Measurements from ENCODE around the gene MID1. TPM values are rescaled to one million over a fixed set of nuclear protein-coding genes. Genes with fewer than 3 reads are reported as not detected.

Gene MID1
- 10 to 100 TPM in 7 of 8 experiments, 1 to 10 TPM in 1; 8.8 to 36.4 (median 19.3) TPM for total RNA-seq

- H3K4me1 ChIP-seq (replicated peaks in 1 of 2), result peaks cover 18 to 36% of the 10 kb centered on the region in 2 donors
- peak within 1 kb of the TSS; percentile 3 to 55 for H3K27ac ChIP-seq
- peak; percentile 82 to 90 (median 87) for ATAC-seq (replicated peaks in 6 of 8)
- peak within 1 kb of the TSS; percentile 38 to 52 (median 44) for H3K4me3 ChIP-seq
- 0 to 28% (median 3%) methylated on average over 3 to 15 of the region's 46 CpGs; no CpG with 5 or more reads in 7 of the 10 experiments for WGBS, 10 experiments
- in situ Hi-C loops (cut with MboI; ENCODE audit: low pct_unique_long_range_greater_than_20kb in 2 of 9, low sequenced_read_pairs in 9 of 9, unreplicated experiment in 9 of 9), result loop anchor here in 3 of 9 experiments (25.0 kb wide), 2 partner anchors 283 to 433 kb away; no protein-coding TSS in a partner anchor
Observed at GRCh38 chrX:10620121-10620699, at the start of gene MID1. TSS of gene MID1 (minus strand) at chrX:10620585. CDS start at chrX:10567547, 53,038 bp downstream.

- WGBS, 10 experiments, result 40% methylated on average over 1 of the region's 1 CpG; no CpG with 5 or more reads in 9 of the 10 experiments
- in situ Hi-C loops (cut with MboI; ENCODE audit: low pct_unique_long_range_greater_than_20kb in 2 of 9, low sequenced_read_pairs in 9 of 9, unreplicated experiment in 9 of 9), result no loop called here
- Histone ChIP-seq H3K4me1 (replicated peaks in 1 of 2) (peaks cover 12 to 20% of the 10 kb centered on the region in 2 donors), H3K27ac (no peak overlapping the region), H3K4me3 (no peak overlapping the region)
- ATAC-seq (replicated peaks in 6 of 8), result no peak
Observed at GRCh38 chrX:10667143-10667542, 46.8 kb upstream of the MID1 start.

- Histone ChIP-seq H3K4me1 (replicated peaks in 1 of 2) (peaks cover 12 to 20% of the 10 kb centered on the region in 2 donors), H3K4me3 (no peak overlapping the region), H3K27ac (no peak overlapping the region)
- in situ Hi-C loops (cut with MboI; ENCODE audit: low pct_unique_long_range_greater_than_20kb in 2 of 9, low sequenced_read_pairs in 9 of 9, unreplicated experiment in 9 of 9), result no loop called here
- peak in 1 of 8 experiments; percentile 60 for ATAC-seq (replicated peaks in 6 of 8)
- 13 to 100% (median 56%) methylated on average over 1 of the region's 1 CpG; no CpG with 5 or more reads in 2 of the 10 experiments for WGBS, 10 experiments
Observed at GRCh38 chrX:10666102-10666501, 45.7 kb upstream of the MID1 start.

GRCh38 chrX:10665681-10666080 lies 45.3 kb upstream of the MID1 start:
- H3K4me3 ChIP-seq, result no peak overlapping the region
- no peak for ATAC-seq (replicated peaks in 6 of 8)
- H3K4me1 ChIP-seq (replicated peaks in 1 of 2), result peaks cover 12 to 23% of the 10 kb centered on the region in 2 donors
- 7 to 97% (median 86%) methylated on average over 2 to 6 of the region's 7 CpGs; no CpG with 5 or more reads in 3 of the 10 experiments for WGBS, 10 experiments
- no peak overlapping the region for H3K27ac ChIP-seq
- in situ Hi-C loops (cut with MboI; ENCODE audit: low pct_unique_long_range_greater_than_20kb in 2 of 9, low sequenced_read_pairs in 9 of 9, unreplicated experiment in 9 of 9), result no loop called here

GRCh38 chrX:10660171-10660570 lies 39.8 kb upstream of the MID1 start:
- Histone ChIP-seq H3K4me3 (no peak overlapping the region), H3K27ac (peak overlapping the region; percentile 67 to 76), H3K4me1 (replicated peaks in 1 of 2) (peaks cover 23 to 28% of the 10 kb centered on the region in 2 donors)
- in situ Hi-C loops (cut with MboI; ENCODE audit: low pct_unique_long_range_greater_than_20kb in 2 of 9, low sequenced_read_pairs in 9 of 9, unreplicated experiment in 9 of 9), result no loop called here
- WGBS, 10 experiments, result 0 to 46% (median 3%) methylated on average over 1 to 6 of the region's 6 CpGs; no CpG with 5 or more reads in 5 of the 10 experiments
- ATAC-seq (replicated peaks in 6 of 8), result peak in 5 of 8 experiments; percentile 84 to 95 (median 90)

- Histone ChIP-seq H3K4me1 (replicated peaks in 1 of 2) (peaks cover 23 to 28% of the 10 kb centered on the region in 2 donors), H3K4me3 (no peak overlapping the region), H3K27ac (no peak overlapping the region)
- no peak for ATAC-seq (replicated peaks in 6 of 8)
- WGBS, 10 experiments, result 0 to 100% (median 60%) methylated on average over 1 of the region's 1 CpG; no CpG with 5 or more reads in 7 of the 10 experiments
- in situ Hi-C loops (cut with MboI; ENCODE audit: low pct_unique_long_range_greater_than_20kb in 2 of 9, low sequenced_read_pairs in 9 of 9, unreplicated experiment in 9 of 9), result no loop called here
Observed at GRCh38 chrX:10656214-10656613, 35.8 kb upstream of the MID1 start.

GRCh38 chrX:10654960-10655359 lies 34.6 kb upstream of the MID1 start:
- in situ Hi-C loops (cut with MboI; ENCODE audit: low pct_unique_long_range_greater_than_20kb in 2 of 9, low sequenced_read_pairs in 9 of 9, unreplicated experiment in 9 of 9), result no loop called here
- no peak overlapping the region for H3K27ac ChIP-seq
- H3K4me1 ChIP-seq (replicated peaks in 1 of 2), result peaks cover 16 to 17% of the 10 kb centered on the region in 2 donors
- no peak for ATAC-seq (replicated peaks in 6 of 8)
- 6 to 100% (median 42%) methylated on average over 2 to 3 of the region's 3 CpGs; no CpG with 5 or more reads in 1 of the 10 experiments for WGBS, 10 experiments
- no peak overlapping the region for H3K4me3 ChIP-seq

- 85 to 100% methylated on average over 2 of the region's 2 CpGs; no CpG with 5 or more reads in 8 of the 10 experiments for WGBS, 10 experiments
- in situ Hi-C loops (cut with MboI; ENCODE audit: low pct_unique_long_range_greater_than_20kb in 2 of 9, low sequenced_read_pairs in 9 of 9, unreplicated experiment in 9 of 9), result no loop called here
Observed at GRCh38 chrX:10653302-10653701, 32.9 kb upstream of the MID1 start.

GRCh38 chrX:10649265-10649664 lies 28.9 kb upstream of the MID1 start:
- H3K27ac ChIP-seq, result no peak overlapping the region
- WGBS, 10 experiments, result 0 to 100% (median 80%) methylated on average over 1 to 4 of the region's 4 CpGs; no CpG with 5 or more reads in 3 of the 10 experiments
- ATAC-seq (replicated peaks in 6 of 8), result peak in 3 of 8 experiments; percentile 39 to 77 (median 53)
- in situ Hi-C loops (cut with MboI; ENCODE audit: low pct_unique_long_range_greater_than_20kb in 2 of 9, low sequenced_read_pairs in 9 of 9, unreplicated experiment in 9 of 9), result no loop called here
- no peak overlapping the region for H3K4me3 ChIP-seq
- H3K4me1 ChIP-seq (replicated peaks in 1 of 2), result no peaks in the 10 kb centered on the region

More at GRCh38 chrX:10653302-10653701, 32.9 kb upstream of the MID1 start:
- Histone ChIP-seq H3K27ac (no peak overlapping the region), H3K4me1 (replicated peaks in 1 of 2) (peaks cover 0 to under 1% of the 10 kb centered on the region in 2 donors), H3K4me3 (no peak overlapping the region)
- ATAC-seq (replicated peaks in 6 of 8), result no peak

GRCh38 chrX:10648614-10649013 lies 28.2 kb upstream of the MID1 start:
- in situ Hi-C loops (cut with MboI; ENCODE audit: low pct_unique_long_range_greater_than_20kb in 2 of 9, low sequenced_read_pairs in 9 of 9, unreplicated experiment in 9 of 9), result no loop called here
- no peak overlapping the region for H3K27ac ChIP-seq
- WGBS, 10 experiments, result 0 to 100% (median 0%) methylated on average over 1 to 3 of the region's 3 CpGs; no CpG with 5 or more reads in 5 of the 10 experiments

GRCh38 chrX:10636851-10637250 lies 16.5 kb upstream of the MID1 start:
- no peak overlapping the region for H3K27ac ChIP-seq
- no peak for ATAC-seq (replicated peaks in 6 of 8)
- H3K4me3 ChIP-seq, result no peak overlapping the region
- in situ Hi-C loops (cut with MboI; ENCODE audit: low pct_unique_long_range_greater_than_20kb in 2 of 9, low sequenced_read_pairs in 9 of 9, unreplicated experiment in 9 of 9), result no loop called here
- WGBS, 10 experiments, result no CpG with 5 or more reads among the region's 1 CpG
- H3K4me1 ChIP-seq (replicated peaks in 1 of 2), result peaks cover 18 to 22% of the 10 kb centered on the region in 2 donors

More at GRCh38 chrX:10648614-10649013, 28.2 kb upstream of the MID1 start:
- H3K4me3 ChIP-seq, result no peak overlapping the region
- no peaks in the 10 kb centered on the region for H3K4me1 ChIP-seq (replicated peaks in 1 of 2)
- peak in 3 of 8 experiments; percentile 61 to 83 (median 62) for ATAC-seq (replicated peaks in 6 of 8)

GRCh38 chrX:10636337-10636736 lies 16.0 kb upstream of the MID1 start:
- peak; percentile 9 to 58 (median 36) for ATAC-seq (replicated peaks in 6 of 8)
- H3K4me1 ChIP-seq (replicated peaks in 1 of 2), result peaks cover 18 to 22% of the 10 kb centered on the region in 2 donors
- no peak overlapping the region for H3K4me3 ChIP-seq
- WGBS, 10 experiments, result 0 to 10% (median 0%) methylated on average over 2 of the region's 3 CpGs; no CpG with 5 or more reads in 6 of the 10 experiments
- in situ Hi-C loops (cut with MboI; ENCODE audit: low pct_unique_long_range_greater_than_20kb in 2 of 9, low sequenced_read_pairs in 9 of 9, unreplicated experiment in 9 of 9), result no loop called here
- no peak overlapping the region for H3K27ac ChIP-seq

- in situ Hi-C loops (cut with MboI; ENCODE audit: low pct_unique_long_range_greater_than_20kb in 2 of 9, low sequenced_read_pairs in 9 of 9, unreplicated experiment in 9 of 9), result no loop called here
- WGBS, 10 experiments, result 0 to 15% (median 6%) methylated on average over 1 to 15 of the region's 15 CpGs; no CpG with 5 or more reads in 3 of the 10 experiments
- peaks cover 18 to 22% of the 10 kb centered on the region in 2 donors for H3K4me1 ChIP-seq (replicated peaks in 1 of 2)
- peak overlapping the region in 2 of 5 donors; percentile 7 to 17 for H3K4me3 ChIP-seq
- peak overlapping the region; percentile 46 to 59 for H3K27ac ChIP-seq
- peak; percentile 78 to 94 (median 85) for ATAC-seq (replicated peaks in 6 of 8)
Observed at GRCh38 chrX:10634392-10635161, 14.2 kb upstream of the MID1 start.
